Epidermal melanocyte (primary cell): ENCODE measurements around the gene RPP21.
"Not testable (repeated sequence)": the region's sequence is repeated elsewhere in the genome, so short reads cannot be mapped to it uniquely, and the experiment has no call there.

Experiments used
- DNase-seq: peaks from one replicate; pipeline ENCODE4 v3.0.0; 2011; ENCODE audit warnings: low spot score; ENCODE audit not compliant: insufficient read length

The RPP21 gene

DNA sequence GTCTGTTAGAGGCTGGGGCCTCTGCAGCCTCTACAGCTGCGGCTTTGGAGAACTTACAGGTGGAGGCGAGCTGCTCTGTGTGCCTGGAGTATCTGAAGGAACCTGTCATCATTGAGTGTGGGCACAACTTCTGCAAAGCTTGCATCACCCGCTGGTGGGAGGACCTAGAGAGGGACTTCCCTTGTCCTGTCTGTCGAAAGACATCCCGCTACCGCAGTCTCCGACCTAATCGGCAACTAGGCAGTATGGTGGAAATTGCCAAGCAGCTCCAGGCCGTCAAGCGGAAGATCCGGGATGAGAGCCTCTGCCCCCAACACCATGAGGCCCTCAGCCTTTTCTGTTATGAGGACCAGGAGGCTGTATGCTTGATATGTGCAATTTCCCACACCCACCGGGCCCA is 15.6 kb upstream of the RPP21 start:
- no peak for DNase-seq

DNA sequence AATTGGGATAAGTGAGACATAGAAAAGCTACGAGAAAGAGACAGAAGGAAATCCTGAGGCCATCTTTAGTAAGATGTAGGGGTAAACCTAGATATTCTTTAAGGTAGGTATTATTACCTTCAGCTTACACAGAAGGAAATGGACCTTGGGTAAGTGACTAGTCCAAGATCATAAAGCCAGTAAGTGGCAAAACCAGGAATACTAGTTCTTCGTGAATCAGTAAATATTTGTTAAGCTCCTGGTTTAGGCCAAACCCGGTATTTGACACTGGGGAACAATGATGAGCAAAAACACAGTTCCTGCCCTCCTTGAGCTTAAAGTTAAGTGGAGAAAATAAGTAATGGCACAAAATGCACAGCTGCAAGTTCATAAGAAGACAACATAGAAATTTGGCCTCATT is 13.0 kb upstream of the RPP21 start:
- no peak for DNase-seq

DNA sequence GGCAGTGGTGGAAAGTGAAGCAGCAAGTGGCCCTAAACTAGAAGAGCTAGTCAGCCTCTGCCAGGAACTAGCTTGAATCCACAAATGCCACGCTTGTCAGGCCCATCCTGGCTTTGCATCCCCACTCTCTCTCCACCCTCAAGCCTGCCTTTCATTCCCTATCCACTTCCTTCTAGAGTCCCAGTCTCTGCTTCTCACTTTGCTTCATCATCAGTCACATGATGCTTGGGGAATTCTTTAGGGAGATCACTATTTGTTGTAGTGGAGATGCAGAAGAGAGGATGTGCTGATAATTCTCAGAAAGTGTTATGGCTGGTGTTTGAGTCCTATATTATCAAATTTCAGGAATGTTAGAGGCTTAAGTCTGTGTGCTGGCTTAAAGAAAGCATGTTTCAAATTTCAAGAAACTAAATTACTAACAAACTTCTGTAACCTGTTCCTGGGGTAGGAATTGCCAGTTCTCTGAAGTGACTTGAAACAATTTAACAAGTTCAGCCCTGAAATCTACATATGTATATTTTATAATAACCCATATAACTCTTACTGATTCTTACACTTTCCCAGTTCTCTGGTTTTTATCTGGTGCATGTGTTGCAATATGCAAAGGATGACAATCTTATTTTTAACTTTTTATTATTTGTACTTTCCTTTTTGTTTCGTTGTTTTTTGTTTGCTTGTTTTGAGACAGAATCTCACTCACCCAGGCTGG is 10.7 kb upstream of the RPP21 start:
- no peak for DNase-seq

DNA sequence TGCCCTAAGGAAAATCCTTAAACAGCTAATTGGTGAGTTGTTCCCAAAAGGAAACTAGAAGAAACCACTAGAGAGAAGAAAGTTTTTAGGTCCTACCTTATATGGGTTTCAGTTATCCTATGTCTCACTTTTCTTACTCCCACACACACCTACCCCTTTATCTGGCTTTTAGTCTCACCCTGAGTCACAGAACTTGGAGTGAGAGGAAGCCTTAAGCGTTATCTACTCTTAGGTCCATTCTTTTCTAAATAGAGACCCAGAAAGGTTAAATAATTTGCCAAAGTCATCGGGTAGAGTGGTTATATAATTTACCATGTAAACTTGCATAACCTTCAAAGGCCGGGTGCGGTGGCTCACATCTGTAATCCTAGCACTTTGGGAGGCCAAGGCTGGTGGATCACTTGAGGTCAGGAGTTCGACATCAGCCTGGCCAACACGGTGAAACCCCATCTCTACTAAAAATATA is 4.3 kb upstream of the RPP21 start:
- no peak for DNase-seq

DNA sequence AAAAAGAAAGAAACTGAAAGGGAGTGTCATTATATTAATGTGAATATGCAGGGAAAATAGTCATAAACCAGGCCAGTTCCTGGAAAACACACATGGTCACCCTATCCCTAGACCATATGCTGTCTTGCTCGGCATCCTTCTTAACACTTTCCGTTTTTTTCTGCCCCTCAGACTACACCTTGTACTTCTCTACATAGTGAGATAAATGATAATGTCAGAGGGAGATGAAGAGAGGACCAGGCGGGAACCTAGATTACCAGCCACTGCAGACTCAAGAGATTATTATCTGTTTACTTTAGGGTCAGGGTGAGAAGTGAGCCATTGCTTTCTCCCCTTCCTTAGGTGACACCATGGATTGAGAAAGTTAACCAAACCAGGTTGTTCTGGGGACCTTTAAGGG is 3.7 kb upstream of the RPP21 start:
- no peak for DNase-seq

DNA sequence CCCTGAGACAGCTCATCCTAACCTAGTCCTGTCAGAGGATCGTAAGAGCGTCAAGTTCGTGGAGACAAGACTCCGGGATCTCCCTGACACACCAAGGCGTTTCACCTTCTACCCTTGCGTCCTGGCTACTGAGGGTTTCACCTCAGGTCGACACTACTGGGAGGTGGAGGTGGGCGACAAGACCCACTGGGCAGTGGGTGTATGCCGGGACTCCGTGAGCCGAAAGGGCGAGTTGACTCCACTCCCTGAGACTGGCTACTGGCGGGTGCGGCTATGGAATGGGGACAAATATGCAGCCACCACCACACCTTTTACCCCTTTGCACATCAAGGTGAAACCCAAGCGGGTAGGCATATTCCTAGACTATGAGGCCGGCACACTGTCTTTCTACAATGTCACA is 3.2 kb upstream of the RPP21 start:
- DNase-seq = no peak

DNA sequence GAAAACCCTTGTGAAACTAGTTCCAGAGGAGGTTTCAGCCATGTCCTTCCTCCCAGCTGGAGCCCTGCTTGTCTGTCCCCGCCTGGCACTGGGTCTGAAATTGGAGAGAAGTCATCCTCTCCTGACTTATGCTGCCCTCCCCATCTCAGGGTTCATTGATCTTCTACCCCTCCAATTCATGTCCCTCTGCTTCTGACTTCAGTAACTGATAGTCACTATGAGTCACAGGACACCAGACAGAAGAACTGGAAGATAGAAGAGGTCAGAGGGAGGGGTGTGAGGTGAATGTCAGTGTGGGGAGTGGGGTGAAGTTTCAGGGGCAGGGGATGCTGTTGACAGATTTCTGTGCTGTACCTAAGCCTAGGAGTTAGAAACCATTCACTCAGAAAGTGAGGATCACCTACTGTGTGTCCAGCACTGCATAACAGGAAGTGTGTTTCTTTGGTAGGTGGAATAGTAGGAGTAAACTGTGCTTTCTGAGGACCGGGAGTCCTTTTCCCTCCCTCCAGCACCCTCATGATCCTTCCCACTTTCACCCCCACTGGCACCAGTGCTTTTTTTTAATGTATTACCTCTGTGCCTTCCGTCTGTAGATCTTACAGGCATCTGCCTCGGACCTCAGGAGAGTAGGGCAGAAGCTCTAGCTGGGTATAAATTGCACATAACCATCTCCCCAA is 627 bp upstream of the RPP21 start:
- DNase-seq = no peak

DNA sequence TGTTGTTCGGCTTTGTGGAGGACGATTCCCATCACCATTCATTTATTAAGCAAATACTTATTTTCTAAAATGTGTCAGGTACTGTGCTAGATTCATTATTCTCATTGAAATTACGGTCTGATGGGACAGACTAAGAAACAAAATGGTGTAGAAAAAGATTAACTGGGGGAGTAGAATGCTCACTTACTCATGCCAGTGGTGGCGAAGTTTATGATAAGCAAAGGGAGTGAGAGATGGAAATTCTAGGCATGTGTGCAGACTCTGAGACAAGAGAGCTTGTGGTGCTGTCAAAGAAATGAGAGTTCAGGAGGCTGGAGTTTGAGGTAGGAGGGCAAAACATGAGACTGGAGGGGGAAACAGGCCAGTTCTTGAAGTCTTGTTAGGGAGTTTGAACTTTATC is 896 bp downstream of the RPP21 start:
- DNase-seq = no peak

DNA sequence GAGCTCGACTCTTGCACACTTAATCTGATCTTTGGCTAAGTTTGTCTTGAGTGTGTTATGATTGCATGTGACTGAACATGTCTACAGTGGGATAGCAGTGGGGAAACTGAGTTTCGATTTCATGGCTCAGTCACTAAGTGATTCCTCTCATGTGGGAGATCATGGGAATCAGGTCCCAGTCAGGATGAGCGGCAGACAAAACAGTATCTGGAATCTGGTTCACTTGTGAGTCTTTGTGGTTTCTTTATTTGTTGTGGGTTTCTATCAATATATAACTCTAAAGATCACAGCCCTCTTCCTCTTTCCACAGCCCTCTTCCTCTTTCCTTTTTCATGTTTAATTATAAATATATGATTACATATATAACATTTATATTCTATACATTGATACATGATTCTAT is 4.0 kb downstream of the RPP21 start:
- DNase-seq = no peak

DNA sequence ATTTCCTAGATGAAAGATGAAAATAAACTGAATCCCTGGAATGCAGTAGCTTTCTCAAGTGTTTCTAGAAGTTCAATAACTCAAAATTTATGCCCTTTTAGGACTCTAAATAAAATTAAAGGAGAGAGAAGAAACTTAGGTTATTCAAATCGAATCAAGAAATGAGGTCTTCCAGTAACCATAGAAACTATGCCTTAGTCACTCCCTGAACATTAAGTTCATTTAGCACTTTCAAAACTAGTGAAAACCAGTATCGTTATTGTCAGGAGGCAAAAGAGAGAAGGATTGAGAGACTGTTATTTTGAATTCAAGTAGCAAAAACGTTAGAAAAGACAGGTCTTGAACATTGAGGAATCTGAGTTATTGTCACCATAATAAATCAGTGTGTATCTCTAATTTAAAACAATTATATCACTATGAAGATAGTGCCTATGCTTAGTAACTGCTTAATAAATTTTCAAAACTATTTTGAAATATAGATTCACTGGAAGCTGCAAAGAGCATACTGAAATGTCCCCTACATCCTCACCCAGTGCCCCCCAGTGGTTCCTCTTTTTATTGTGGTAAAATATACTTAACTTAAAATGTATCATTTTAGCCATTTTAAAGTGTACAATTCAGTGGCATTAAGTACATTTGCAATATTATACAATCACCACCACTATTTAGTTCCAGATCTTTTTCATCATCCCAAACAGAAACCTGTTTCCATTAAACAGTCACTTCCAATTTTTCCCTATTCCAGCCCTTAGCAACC is 4.6 kb downstream of the RPP21 start:
- DNase-seq = no peak

DNA sequence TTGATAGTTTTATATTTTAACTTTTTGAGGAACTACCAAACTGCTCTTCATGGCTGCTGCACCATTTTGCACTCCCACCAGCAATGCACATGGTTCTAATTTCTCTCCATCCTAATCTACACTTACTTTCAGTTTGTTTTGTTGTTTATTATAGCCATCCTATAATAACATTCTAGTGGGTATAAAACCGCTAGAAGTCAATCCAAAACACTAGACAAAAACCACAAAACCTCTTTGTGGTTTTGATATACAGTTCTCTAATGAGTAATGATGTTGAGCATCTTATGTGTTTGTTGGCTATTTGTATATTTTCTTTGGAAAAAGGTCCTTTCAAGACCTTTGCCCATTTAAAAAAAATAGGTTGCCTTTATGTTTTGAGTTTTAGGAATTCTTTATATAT is 5.6 kb downstream of the RPP21 start:
- DNase-seq = no peak

DNA sequence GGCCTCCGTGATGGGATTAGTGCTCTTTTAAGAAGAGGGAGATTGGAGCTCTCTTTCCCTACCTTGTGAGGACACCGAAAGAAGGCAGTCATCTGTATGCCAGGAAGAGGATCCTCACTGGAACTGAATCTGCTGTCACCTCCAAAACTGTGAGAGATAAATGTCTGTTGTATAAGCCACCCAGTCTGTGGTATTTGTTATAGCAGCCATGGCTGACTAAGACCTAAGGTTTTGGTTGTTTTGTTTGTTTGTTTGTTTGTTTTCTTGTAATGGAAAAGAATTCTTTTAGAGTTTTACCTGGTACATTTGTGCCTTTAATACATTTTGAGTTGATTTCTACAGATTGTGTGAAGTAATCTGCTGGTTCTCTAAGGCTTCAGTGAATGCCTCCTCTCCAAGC is 7.6 kb downstream of the RPP21 start:
- no peak for DNase-seq

DNA sequence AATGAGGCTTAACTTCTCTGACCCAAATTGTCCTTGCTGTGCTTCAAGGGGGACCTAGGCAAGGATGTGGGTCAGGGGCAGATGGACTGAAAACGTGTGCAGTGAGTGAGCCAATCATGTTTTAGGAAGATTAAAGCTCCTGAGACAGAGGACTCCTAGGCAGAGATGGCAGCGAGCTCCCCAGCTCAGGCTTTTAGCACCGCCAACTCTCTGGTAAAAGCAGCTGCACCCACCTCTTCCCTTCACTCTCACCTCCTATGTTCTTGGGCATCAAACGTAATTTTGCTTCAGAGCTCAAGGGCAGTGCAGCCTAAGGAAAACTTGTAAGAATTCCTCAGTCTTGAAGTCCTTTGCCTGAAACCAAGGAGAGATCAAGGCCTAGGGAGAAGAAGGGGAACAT is 10.3 kb downstream of the RPP21 start:
- no peak for DNase-seq

DNA sequence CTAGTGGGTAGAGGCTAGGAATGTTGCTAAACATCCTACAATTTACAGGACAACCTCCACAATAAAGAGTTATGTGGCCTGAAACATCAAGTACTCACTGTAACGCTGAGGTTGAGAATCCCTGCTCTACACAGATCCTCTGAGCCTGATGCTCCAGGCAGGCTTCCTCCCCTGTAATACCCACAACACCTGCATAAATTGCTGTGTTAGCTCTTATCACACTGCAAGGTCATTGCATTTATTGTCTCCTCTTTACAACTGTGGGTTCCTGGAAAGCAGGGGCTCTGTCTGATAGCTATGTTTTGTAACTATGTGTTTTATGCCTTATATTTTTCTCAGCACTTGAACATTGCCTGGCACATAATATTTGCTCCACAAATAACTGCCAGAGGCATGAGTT is 11.6 kb downstream of the RPP21 start:
- DNase-seq = no peak

DNA sequence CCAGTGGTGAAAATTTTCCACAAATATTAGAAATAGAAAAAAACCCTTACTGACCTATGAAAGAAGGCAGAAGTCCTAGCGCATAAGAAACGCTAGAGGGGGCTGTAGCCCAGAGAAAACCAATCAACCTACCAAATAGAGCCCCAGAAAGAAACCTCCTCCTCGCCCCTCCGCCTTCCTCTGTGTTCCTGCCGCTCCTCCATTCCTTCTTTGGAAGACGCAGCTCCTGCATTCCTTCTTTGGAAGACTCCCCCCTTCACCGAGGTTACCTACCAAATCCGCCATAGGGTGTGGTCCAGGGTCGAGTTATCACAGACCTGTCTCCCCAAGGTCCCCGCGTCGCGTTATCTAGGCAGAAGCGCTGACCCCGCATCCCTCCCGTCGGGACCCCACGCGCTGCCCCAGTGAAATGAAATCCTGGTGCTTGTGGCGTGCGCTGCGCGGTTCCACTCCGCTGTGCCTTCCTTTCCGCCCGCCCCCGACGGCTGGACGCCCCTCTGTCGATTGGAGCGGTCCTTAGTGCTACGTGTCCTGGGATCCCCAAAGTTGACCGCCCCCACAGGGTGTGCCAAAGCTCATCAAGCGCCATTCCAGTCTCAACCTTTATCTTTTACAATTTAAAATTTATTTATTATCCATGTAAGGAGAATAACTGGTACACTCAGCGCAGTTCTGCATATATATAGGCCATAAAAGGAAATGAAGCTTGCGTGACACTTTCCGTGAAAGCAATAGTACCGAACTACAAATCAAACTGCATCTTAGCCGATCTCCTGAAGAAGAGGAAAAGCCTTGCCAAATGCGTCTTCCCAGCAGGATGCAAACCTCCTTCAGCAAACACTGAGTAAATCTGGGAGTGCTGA is 13.0 kb downstream of the RPP21 start:
- peak; percentile 66 for DNase-seq

DNA sequence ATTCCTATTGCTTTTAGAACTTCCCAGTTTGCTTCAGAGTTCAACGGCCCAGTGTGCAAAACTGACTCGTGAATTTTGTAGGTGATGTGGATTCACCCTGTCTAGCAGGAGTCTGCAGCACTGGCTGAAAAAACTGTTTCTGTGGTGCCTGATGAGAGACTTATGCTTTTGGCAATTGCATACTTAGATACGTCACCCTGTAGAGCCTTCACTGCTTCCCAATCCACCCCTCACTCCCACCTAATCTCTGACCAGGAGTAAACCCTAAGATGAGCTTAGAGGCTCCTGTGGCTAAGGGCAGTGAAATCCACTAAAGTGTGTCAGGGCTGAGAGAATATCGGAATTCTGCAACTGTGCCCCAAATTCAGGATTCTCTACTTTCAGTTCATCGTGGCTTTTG is 14.3 kb downstream of the RPP21 start:
- no peak for DNase-seq

DNA sequence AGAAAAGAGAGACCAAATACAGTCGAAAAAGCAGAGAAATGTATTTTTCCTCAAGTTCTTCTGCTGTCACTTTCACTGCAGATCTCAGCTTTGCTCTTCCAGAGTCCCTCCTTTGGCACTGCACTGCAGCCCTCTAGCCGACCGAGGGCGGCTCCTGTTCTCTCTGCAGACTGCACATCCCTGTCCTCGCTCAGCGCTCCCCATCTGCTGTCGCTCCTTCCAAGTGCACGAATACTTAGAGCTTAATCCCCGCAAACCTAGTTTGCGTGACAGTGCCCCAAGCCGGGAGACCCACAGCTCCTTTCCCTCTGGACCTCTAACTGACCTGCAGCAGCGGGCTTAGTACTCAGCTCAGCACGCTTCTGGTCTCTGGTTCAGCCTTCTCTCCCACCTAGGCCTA is 15.2 kb downstream of the RPP21 start:
- DNase-seq = no peak

DNA sequence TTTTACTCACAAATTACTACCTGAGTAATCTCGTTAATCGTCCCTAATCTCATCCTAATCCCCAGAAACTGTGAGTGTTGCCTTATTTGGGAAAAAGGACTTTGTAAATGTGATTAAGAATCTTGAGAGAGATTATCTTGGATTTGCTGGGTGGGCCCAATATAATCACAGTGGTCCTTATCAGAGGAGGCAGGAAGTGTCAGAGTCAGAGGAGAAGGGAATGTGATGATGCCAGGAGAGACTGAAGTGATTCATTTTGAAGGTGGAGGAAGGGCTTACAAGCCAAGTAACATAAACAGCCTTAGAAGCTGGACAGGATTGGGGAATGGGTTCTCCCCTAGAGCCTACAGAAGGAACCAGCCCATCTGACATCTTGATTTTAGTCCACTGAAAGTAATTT is 16.7 kb downstream of the RPP21 start:
- DNase-seq = no peak

DNA sequence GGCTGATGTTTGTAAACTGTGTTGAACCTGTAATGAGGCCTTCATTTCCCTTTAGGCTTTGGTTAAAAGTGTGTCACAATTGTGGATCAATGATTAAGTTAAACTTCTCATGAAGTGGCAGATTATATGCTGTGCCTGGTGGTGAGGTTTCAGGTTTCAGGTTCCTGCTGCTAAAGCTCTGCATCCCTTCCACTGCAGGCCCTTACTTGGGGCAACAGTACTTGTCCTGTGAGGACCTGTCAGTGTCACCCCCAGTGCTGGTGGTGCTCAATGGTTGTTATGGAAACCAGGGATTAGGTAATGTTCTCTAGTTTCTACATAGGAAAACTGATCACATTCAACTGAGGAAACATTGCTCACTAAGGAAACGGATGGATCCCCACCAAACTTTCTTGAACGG is 18.5 kb downstream of the RPP21 start:
- no peak for DNase-seq

DNA sequence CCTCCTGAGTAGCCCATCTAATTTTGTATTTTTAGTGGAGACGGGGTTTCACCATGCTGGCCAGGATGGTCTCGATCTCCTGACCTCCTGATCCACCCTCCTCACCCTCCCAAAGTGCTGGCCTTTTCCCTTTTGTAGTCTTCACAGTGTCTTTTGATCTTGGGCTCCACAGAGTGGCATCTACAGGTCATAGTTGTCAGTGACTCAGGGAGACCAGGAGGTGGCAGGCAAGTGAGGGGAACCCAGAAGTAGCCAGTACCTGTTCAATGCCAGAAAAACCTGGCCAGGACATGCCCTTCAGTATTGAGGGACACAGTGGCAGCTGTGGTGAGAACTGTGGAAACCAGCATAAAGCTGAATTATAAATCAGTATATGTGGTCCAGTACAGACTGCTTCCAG is 19.6 kb downstream of the RPP21 start:
- DNase-seq = no peak

DNA sequence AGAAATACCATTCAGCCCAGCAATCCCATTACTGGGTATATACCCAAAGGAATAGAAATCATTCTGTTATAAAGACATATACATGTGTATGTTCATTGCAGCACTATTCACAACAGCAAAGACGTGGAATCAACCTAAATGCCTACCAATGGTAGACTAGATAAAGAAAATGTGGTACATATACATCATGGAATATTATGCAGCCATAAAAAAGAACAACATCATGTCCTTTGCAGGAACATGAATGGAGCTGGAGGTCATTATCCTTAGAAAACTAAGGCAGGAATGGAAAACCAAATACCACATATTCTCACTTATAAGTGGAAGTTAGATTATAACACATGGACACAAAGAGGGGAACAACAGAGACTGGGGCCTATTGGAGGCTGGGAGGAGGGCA is 24.3 kb downstream of the RPP21 start:
- DNase-seq = not testable (repeated sequence)
